ENCODE data around the gene VPS50.

Gene VPS50

GRCh38 chr7:93373537-93373936, 141.4 kb downstream of the VPS50 start:
- H3K4me3 ChIP-seq (ENCODE audit: low read length), result no peak overlapping the region
- no peak for TF ChIP-seq CTCF (conservative IDR thresholded peaks at IDR 0.05; ENCODE audit: low read length)
- DNase-seq (ENCODE audit: low read depth), result no peak

GRCh38 chr7:93374345-93374940, 142.3 kb downstream of the VPS50 start:
- peak; percentile 54 for DNase-seq (ENCODE audit: low read depth)
- H3K4me3 ChIP-seq (ENCODE audit: low read length), result no peak overlapping the region
- peak; percentile 96 for TF ChIP-seq CTCF (conservative IDR thresholded peaks at IDR 0.05; ENCODE audit: low read length)

GRCh38 chr7:93375603-93376002, 143.4 kb downstream of the VPS50 start:
- H3K4me3 ChIP-seq (ENCODE audit: low read length), result no peak overlapping the region
- peak; percentile 3 for DNase-seq (ENCODE audit: low read depth)
- TF ChIP-seq CTCF (conservative IDR thresholded peaks at IDR 0.05; ENCODE audit: low read length), result no peak

- no peak for DNase-seq (ENCODE audit: low read depth)
- H3K4me3 ChIP-seq (ENCODE audit: low read length), result no peak overlapping the region
- no peak for TF ChIP-seq CTCF (conservative IDR thresholded peaks at IDR 0.05; ENCODE audit: low read length)
These were observed 146.1 kb downstream of the VPS50 start for GRCh38 chr7:93378131-93378760.

GRCh38 chr7:93382362-93382761, 150.2 kb downstream of the VPS50 start:
- no peak for TF ChIP-seq CTCF (conservative IDR thresholded peaks at IDR 0.05; ENCODE audit: low read length)

GRCh38 chr7:93390660-93391059, 158.5 kb downstream of the VPS50 start:
- no peak for DNase-seq (ENCODE audit: low read depth)
- no peak for TF ChIP-seq CTCF (conservative IDR thresholded peaks at IDR 0.05; ENCODE audit: low read length)
- H3K4me3 ChIP-seq (ENCODE audit: low read length), result no peak overlapping the region

More at GRCh38 chr7:93382362-93382761, 150.2 kb downstream of the VPS50 start:
- DNase-seq (ENCODE audit: low read depth), result peak; percentile 45
- no peak overlapping the region for H3K4me3 ChIP-seq (ENCODE audit: low read length)

- TF ChIP-seq CTCF (conservative IDR thresholded peaks at IDR 0.05; ENCODE audit: low read length), result no peak
- no peak for DNase-seq (ENCODE audit: low read depth)
- H3K4me3 ChIP-seq (ENCODE audit: low read length), result no peak overlapping the region
These were observed 160.8 kb downstream of the VPS50 start for GRCh38 chr7:93392984-93393383.
